Peyer's patch (tissue), 4 donors: ENCODE data around the gene HS6ST2.

Experiments
- CTCF ChIP-seq, 6 experiments: fragments of 450-650 bp in 4 of 6; fragments of 200-600 bp in 2 of 6; sonication (generic) in 1 of 6; IDR thresholded peaks; one replicate each; pipeline ENCODE4 v1.5.1; 2017 to 2019; ENCODE audit warnings: antibody characterized with exemption in 6 of 6, mild to moderate bottlenecking in 3 of 6, moderate library complexity in 1 of 6
- POLR2A ChIP-seq, 2 donors: fragments of 450-650 bp; IDR thresholded peaks; one replicate each; pipeline ENCODE4 v1.5.1; 2017; ENCODE audit warnings: antibody characterized with exemption in 2 of 2, mild to moderate bottlenecking in 2 of 2, moderate library complexity in 2 of 2

GRCh38 chrX:132750331-132751062 is 207.9 kb downstream of the HS6ST2 start:
- TF ChIP-seq CTCF (IDR thresholded peaks at IDR 0.05): no peak
- no peak for TF ChIP-seq POLR2A (IDR thresholded peaks at IDR 0.05)
